ENCODE data around the gene ARRDC5.
"Not testable (repeated sequence)": the region's sequence is repeated elsewhere in the genome, so short reads cannot be mapped to it uniquely, and the experiment has no call there.

ARRDC5 gene

DNA sequence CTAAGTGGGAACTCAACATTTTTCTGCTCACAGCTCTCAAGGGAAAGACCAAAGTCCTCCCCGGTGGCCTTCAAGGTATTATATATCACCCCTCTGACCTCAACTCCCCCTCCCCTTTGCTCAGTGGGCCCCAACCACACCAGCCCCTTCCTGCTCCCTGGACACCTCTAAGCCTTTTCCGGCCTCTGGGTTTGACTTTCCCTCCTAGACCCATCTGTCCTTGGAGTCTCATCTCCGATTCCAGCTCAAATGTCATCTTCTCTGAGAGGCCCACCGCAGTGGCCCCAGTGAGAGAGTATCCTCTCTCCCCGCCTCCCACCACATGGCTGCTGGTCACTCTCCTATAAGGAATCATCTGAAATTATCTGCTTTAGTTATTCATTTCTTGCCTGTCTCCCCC lies 5.7 kb upstream of the ARRDC5 start:
- H3K36me3 ChIP-seq (ENCODE audit: control insufficient read depth, insufficient read depth, low read length), result no peaks in the 10 kb centered on the region

DNA sequence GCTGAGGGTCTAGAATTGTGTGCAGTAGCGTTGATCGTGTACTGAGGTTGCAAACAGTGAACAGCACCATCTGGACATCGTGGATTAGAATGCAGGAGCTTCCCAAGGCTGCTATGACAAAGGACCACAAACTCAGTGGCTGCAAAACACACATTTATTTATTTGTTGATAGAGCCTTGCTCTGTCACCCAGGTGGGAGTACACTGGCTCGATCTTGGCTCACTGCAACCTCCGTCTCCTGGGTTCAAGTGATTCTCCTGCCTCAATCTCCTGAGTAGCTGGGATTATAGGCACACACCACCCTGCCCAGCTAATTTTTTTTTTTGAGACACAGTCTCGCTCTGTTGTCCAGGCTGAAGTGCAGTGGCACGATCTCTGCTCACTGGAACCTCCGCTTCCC lies 4.3 kb upstream of the ARRDC5 start:
- H3K4me3 ChIP-seq (ENCODE audit: low read length), result no peak overlapping the region
- no peak overlapping the region for H3K9ac ChIP-seq (ENCODE audit: low read length)
- H3K36me3 ChIP-seq (ENCODE audit: control insufficient read depth, insufficient read depth, low read length), result no peaks in the 10 kb centered on the region
- no peak overlapping the region for H3K27ac ChIP-seq (ENCODE audit: low read depth, low read length)
- no peaks in the 10 kb centered on the region for H3K27me3 ChIP-seq (ENCODE audit: control insufficient read depth, insufficient read depth, low read length)
- H3K4me1 ChIP-seq (ENCODE audit: control insufficient read depth, insufficient read depth, low read length), result no peaks in the 10 kb centered on the region

More for the DNA sequence above, 5.7 kb upstream of the ARRDC5 start:
- no peaks in the 10 kb centered on the region for H3K4me1 ChIP-seq (ENCODE audit: control insufficient read depth, insufficient read depth, low read length)
- no peak overlapping the region for H3K4me3 ChIP-seq (ENCODE audit: low read length)
- no peaks in the 10 kb centered on the region for H3K27me3 ChIP-seq (ENCODE audit: control insufficient read depth, insufficient read depth, low read length)
- H3K9ac ChIP-seq (ENCODE audit: low read length), result no peak overlapping the region
- no peak overlapping the region for H3K27ac ChIP-seq (ENCODE audit: low read depth, low read length)

DNA sequence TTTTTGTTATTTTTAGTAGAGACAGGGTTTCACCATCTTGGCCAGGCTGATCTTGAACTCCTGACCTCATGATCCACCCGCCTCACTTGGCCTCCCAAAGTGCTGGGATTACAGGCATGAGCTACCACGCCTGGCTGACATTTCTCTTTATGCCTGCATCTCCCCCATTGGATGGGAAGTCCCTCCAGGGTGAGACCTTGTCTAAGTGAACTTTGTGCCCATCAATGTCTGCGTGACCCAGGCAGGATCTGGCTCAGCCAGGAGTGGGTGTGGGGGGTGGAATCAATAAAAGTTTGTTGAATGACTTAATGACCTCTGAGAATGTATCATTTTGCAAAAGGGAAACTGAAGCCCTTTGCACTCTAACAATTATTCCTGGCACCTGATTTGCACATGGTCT lies 1.8 kb upstream of the ARRDC5 start:
- Histone ChIP-seq H3K27ac (ENCODE audit: low read depth, low read length) (no peak overlapping the region), H3K36me3 (ENCODE audit: control insufficient read depth, insufficient read depth, low read length) (no peaks in the 10 kb centered on the region), H3K27me3 (ENCODE audit: control insufficient read depth, insufficient read depth, low read length) (no peaks in the 10 kb centered on the region)

DNA sequence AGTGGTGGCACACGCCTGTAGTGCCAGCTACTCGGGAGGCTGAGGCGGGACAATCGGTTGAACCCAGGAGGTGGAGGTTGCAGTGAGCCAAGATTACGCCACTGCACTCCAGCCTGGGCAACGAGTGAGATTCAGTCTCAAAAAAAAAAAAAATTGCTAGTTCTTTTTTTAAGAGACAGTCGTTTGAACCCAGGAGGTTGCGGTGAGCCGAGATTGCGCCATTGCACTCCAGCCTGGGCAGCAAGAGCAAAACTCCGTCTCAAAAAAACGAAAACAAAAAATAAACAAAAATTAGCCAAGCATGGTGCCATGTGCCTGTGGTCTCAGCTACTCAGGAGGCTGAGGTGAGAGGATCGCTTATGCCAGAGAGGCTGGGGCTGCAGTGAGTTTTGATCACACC lies 1.8 kb downstream of the ARRDC5 start:
- not testable (repeated sequence) for H3K27me3 ChIP-seq (ENCODE audit: control insufficient read depth, insufficient read depth, low read length); H3K4me3 ChIP-seq (ENCODE audit: low read length); H3K27ac ChIP-seq (ENCODE audit: low read depth, low read length); H3K36me3 ChIP-seq (ENCODE audit: control insufficient read depth, insufficient read depth, low read length); H3K4me1 ChIP-seq (ENCODE audit: control insufficient read depth, insufficient read depth, low read length); H3K9ac ChIP-seq (ENCODE audit: low read length)

More for the DNA sequence above, 1.8 kb upstream of the ARRDC5 start:
- Histone ChIP-seq H3K4me1 (ENCODE audit: control insufficient read depth, insufficient read depth, low read length) (no peaks in the 10 kb centered on the region), H3K9ac (ENCODE audit: low read length) (no peak overlapping the region), H3K4me3 (ENCODE audit: low read length) (no peak overlapping the region)

DNA sequence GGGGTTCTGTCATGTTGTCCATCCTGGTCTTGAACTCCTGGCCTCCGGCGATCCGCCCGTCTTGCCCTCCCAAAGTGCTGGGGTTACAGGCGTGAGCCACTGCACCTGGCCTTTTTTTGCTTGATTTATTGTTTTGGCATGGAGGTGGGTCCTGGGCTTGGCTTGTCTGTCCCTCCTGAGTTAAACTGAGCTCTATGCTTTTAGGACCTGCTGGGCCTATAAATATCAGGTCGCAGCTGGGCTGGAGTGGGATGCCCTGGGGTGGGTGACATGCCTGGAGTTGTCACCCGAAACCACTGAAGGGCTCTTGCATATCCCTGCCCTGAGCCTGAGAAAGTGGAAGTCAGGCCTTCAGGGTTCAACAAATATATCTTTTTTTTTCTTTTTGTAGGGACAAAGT lies 5.5 kb downstream of the ARRDC5 start:
- H3K27ac ChIP-seq (ENCODE audit: low read depth, low read length), result no peak overlapping the region
- no peaks in the 10 kb centered on the region for H3K27me3 ChIP-seq (ENCODE audit: control insufficient read depth, insufficient read depth, low read length)

DNA sequence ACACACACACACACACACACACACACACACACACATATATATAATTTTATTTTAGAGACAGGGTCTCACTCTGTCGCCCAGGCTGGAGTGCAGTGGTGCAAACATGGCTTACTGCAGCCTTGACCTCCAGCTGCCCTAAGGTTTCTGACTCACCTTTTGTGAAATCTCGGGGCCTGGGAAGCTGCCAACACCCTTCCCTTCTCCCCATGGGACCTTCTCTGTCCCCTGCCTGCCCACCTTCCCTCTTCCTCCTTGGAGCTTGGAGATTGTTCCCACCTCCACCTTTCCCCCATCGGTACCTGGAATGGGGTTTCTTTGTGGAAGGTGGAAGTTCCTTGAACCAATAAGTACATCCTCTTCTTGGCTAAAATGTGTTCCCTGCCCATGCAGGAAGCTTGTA lies 6.3 kb downstream of the ARRDC5 start:
- Histone ChIP-seq H3K27me3 (ENCODE audit: control insufficient read depth, insufficient read depth, low read length) (no peaks in the 10 kb centered on the region), H3K36me3 (ENCODE audit: control insufficient read depth, insufficient read depth, low read length) (no peaks in the 10 kb centered on the region), H3K4me1 (ENCODE audit: control insufficient read depth, insufficient read depth, low read length) (no peaks in the 10 kb centered on the region), H3K4me3 (ENCODE audit: low read length) (no peak overlapping the region), H3K27ac (ENCODE audit: low read depth, low read length) (no peak overlapping the region), H3K9ac (ENCODE audit: low read length) (no peak overlapping the region)

More for the DNA sequence above, 5.5 kb downstream of the ARRDC5 start:
- Histone ChIP-seq H3K4me1 (ENCODE audit: control insufficient read depth, insufficient read depth, low read length) (no peaks in the 10 kb centered on the region), H3K4me3 (ENCODE audit: low read length) (no peak overlapping the region), H3K36me3 (ENCODE audit: control insufficient read depth, insufficient read depth, low read length) (no peaks in the 10 kb centered on the region), H3K9ac (ENCODE audit: low read length) (no peak overlapping the region)

DNA sequence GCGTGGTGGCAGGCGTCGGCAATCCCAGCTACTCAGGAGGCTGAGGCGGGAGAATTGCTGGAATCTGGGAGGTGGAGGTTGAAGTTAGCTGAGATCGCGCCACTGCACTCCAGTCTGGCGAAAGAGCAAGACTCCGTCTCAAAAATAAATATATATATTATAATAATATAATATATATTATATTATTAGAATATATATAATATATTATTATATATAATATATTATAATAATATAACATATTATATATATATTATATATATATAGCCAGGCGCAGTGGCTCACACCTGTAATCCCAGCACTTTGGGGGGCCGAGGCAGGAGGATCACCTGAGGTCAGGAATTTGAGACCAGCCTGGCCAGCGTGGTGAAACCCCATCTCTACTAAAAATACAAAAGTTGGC lies 9.7 kb downstream of the ARRDC5 start:
- not testable (repeated sequence) for H3K4me1 ChIP-seq (ENCODE audit: control insufficient read depth, insufficient read depth, low read length)

DNA sequence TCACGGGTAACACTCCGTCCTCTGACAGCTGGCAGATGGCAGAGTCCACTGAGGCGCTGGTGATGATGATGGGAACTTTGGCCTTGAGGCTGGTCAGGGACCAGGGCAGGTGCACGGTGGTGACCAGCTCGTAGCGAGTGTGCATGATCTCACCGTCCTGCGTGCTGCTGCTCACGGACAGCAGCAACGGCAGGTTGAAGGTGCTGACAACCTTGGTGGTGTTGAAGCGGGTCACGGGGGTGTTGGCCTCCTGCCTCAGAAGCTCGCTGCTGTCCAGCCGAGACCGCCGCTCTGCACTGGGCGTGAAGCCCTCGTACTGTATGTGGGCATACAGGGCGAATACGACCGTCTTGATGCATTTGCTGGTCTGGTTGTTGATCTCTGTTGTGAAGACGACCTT lies 11.6 kb downstream of the ARRDC5 start:
- Histone ChIP-seq H3K4me1 (ENCODE audit: control insufficient read depth, insufficient read depth, low read length) (no peaks in the 10 kb centered on the region), H3K36me3 (ENCODE audit: control insufficient read depth, insufficient read depth, low read length) (no peaks in the 10 kb centered on the region), H3K9ac (ENCODE audit: low read length) (no peak overlapping the region), H3K4me3 (ENCODE audit: low read length) (no peak overlapping the region), H3K27ac (ENCODE audit: low read depth, low read length) (no peak overlapping the region), H3K27me3 (ENCODE audit: control insufficient read depth, insufficient read depth, low read length) (no peaks in the 10 kb centered on the region)

More for the DNA sequence above, 9.7 kb downstream of the ARRDC5 start:
- not testable (repeated sequence) for H3K9ac ChIP-seq (ENCODE audit: low read length); H3K4me3 ChIP-seq (ENCODE audit: low read length); H3K36me3 ChIP-seq (ENCODE audit: control insufficient read depth, insufficient read depth, low read length); H3K27ac ChIP-seq (ENCODE audit: low read depth, low read length); H3K27me3 ChIP-seq (ENCODE audit: control insufficient read depth, insufficient read depth, low read length)

DNA sequence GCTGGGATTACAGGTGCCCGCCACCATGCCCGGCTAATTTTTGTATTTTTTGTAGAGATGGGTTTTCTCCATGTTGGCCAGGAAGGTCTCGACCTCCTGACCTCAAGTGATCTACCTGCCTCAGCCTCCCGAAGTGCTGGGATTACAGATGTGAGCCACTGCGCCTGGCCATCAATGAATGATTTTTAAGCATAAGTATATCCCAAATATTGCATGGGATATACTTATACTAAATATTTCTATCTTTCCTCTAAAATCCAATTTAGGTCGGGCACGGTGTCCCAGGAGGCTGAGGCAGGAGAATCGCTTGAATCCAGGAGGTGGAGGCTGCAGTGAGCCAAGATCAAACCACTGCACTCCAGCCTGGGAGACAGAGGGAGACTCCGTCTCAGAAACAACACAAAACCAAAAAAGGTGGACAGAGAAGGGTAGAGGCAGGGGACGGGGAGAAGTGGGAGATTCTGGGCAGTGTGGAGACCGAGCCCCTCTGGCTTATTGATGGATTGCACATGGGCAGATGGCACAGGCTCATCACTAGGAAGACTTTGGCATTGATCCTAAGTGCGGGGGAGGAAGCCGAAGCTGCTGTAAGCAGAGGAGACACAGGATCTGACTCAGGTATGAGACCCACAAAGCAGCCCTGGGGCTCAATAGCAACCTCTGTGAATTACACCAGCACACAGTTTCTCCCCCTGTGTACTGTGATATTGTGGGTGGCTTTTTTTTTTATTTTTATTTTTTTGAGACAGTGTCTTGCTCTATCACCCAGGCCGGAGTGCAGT lies 13.5 kb downstream of the ARRDC5 start:
- Histone ChIP-seq H3K36me3 (ENCODE audit: control insufficient read depth, insufficient read depth, low read length) (no peaks in the 10 kb centered on the region), H3K4me1 (ENCODE audit: control insufficient read depth, insufficient read depth, low read length) (no peaks in the 10 kb centered on the region), H3K27me3 (ENCODE audit: control insufficient read depth, insufficient read depth, low read length) (no peaks in the 10 kb centered on the region), H3K4me3 (ENCODE audit: low read length) (no peak overlapping the region), H3K9ac (ENCODE audit: low read length) (no peak overlapping the region), H3K27ac (ENCODE audit: low read depth, low read length) (no peak overlapping the region)

DNA sequence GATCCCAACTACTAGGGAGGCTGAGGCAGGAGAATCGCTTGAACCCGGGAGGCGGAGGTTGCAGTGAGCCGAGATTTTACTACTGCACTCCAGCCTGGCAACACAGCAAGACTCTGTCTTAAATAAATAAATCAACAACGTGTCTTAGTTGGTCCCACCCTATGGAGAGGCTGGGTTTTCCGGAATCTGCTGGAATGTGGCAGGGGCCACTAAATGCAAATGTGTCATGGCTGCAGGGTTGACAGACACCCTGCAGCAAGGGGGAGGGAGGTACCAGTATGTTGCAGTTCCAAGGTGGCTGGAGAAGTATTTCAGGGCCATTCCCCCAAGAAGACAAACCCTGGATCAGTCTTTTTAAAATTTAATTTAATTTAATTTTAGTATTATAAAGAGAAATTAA lies 14.9 kb downstream of the ARRDC5 start:
- not testable (repeated sequence) for H3K4me3 ChIP-seq (ENCODE audit: low read length); H3K9ac ChIP-seq (ENCODE audit: low read length); H3K4me1 ChIP-seq (ENCODE audit: control insufficient read depth, insufficient read depth, low read length); H3K27ac ChIP-seq (ENCODE audit: low read depth, low read length); H3K36me3 ChIP-seq (ENCODE audit: control insufficient read depth, insufficient read depth, low read length); H3K27me3 ChIP-seq (ENCODE audit: control insufficient read depth, insufficient read depth, low read length)

DNA sequence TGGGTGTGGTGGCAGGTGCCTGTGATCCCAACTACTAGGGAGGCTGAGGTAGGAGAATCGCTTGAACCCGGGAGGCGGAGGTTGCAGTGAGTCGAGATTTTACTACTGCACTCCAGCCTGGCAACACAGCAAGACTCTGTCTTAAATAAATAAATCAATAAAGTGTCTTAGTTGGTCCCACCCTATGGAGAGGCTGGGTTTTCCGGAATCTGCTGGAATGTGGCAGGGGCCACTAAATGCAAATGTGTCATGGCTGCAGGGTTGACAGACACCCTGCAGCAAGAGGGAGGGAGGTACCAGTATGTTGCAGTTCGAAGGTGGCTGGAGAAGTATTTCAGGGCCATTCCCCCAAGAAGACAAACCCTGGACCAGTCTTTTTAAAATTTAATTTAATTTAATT lies 17.7 kb downstream of the ARRDC5 start:
- H3K27me3 ChIP-seq (ENCODE audit: control insufficient read depth, insufficient read depth, low read length); H3K9ac ChIP-seq (ENCODE audit: low read length); H3K4me3 ChIP-seq (ENCODE audit: low read length); H3K27ac ChIP-seq (ENCODE audit: low read depth, low read length); H3K4me1 ChIP-seq (ENCODE audit: control insufficient read depth, insufficient read depth, low read length); H3K36me3 ChIP-seq (ENCODE audit: control insufficient read depth, insufficient read depth, low read length): not testable (repeated sequence)

DNA sequence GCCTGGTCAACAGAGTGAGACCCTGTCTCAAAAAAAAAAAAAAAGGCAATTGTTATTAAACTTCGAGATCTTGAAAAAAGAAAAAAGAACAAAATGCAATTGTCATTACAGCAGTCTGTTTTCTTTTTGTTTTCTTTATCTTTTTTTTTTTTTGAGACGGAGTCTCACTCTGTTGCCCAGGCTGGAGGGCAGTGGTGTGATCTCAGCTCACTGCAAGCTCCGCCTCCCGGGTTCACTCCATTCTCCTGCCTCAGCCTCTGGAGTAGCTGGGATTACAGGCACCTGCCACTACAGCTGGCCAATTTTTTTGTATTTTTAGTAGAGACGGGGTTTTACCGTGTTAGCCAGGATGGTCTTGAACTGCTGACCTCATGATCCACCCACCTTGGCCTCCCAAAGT lies 19.8 kb downstream of the ARRDC5 start:
- H3K27me3 ChIP-seq (ENCODE audit: control insufficient read depth, insufficient read depth, low read length); H3K4me3 ChIP-seq (ENCODE audit: low read length); H3K4me1 ChIP-seq (ENCODE audit: control insufficient read depth, insufficient read depth, low read length); H3K9ac ChIP-seq (ENCODE audit: low read length); H3K36me3 ChIP-seq (ENCODE audit: control insufficient read depth, insufficient read depth, low read length); H3K27ac ChIP-seq (ENCODE audit: low read depth, low read length): not testable (repeated sequence)

DNA sequence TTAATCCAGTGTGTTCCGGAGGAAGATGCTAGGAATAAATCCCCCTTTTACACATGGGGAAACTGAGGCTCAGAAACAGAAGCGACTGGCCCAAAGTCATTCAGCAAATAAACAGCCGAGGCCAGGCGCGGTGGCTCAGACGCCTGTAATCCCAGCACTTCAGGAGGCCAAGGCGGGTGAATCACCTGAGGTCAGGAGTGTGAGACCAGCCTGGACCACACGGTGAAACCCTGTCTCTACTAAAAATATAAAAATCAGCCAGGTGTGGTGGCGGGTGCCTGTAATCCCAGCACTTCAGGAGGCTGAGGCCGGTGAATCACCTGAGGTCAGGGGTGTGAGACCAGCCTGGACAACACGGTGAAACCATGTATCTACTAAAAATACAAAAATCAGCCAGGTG lies 23.7 kb downstream of the ARRDC5 start:
- Histone ChIP-seq H3K4me1 (ENCODE audit: control insufficient read depth, insufficient read depth, low read length) (peaks cover 5% of the 10 kb centered on the region), H3K9ac (ENCODE audit: low read length) (no peak overlapping the region), H3K36me3 (ENCODE audit: control insufficient read depth, insufficient read depth, low read length) (no peaks in the 10 kb centered on the region), H3K4me3 (ENCODE audit: low read length) (no peak overlapping the region), H3K27me3 (ENCODE audit: control insufficient read depth, insufficient read depth, low read length) (no peaks in the 10 kb centered on the region), H3K27ac (ENCODE audit: low read depth, low read length) (no peak overlapping the region)
